ENCODE data around the gene SPTB. TPM values are rescaled to one million over a fixed set of nuclear protein-coding genes. Genes with fewer than 3 reads are reported as not detected.

SPTB gene
- total RNA-seq, 1 experiment from 2014 or later, result 2.3 TPM

DNA sequence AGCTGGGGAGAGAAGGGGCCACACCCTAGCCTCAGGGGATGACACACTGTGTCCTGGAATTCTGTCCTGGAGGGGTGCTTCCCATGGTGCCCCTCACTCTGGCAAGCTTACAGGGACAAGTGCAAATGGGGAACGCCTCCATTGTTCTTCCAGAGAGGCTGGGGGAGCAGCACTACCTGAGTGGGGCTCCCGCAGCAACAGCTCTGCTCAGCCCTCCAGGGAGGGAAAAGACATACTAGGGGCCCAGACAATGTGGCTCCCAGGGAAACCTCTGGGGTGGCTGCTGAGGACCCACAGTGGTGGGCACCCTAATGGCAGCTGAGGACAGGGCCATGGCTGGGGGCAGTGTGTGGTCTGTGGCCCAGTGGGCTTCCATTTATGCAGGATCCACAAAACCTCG, 106.1 kb downstream of the SPTB start:
- ChIA-PET CTCF (interaction anchor here (0.5 to 1.6 kb wide), 3 partner anchors 69 to 137 kb away, joined by 6 read pairs; partner anchors contain the start of gene PLEKHG3), POLR2A (ENCODE audit: unreplicated experiment) (interaction anchor here (0.6 kb wide), 1 partner anchor 145 kb away, joined by 4 read pairs; no protein-coding TSS in a partner anchor)
- no peak for ATAC-seq
- TF ChIP-seq EZH2 (IDR thresholded peaks at IDR 0.05; ENCODE audit: low read length, unreplicated experiment) (no peak), EZH2phosphoT487 (IDR thresholded peaks at IDR 0.05; ENCODE audit: borderline replicate concordance, low read length) (no peak)
- TF ChIP-seq, protein P1, sequence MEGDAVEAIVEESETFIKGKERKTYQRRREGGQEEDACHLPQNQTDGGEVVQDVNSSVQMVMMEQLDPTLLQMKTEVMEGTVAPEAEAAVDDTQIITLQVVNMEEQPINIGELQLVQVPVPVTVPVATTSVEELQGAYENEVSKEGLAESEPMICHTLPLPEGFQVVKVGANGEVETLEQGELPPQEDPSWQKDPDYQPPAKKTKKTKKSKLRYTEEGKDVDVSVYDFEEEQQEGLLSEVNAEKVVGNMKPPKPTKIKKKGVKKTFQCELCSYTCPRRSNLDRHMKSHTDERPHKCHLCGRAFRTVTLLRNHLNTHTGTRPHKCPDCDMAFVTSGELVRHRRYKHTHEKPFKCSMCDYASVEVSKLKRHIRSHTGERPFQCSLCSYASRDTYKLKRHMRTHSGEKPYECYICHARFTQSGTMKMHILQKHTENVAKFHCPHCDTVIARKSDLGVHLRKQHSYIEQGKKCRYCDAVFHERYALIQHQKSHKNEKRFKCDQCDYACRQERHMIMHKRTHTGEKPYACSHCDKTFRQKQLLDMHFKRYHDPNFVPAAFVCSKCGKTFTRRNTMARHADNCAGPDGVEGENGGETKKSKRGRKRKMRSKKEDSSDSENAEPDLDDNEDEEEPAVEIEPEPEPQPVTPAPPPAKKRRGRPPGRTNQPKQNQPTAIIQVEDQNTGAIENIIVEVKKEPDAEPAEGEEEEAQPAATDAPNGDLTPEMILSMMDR (conservative IDR thresholded peaks at IDR 0.05; ENCODE audit: low read depth, low read length), result no peak
- H3K9me3 ChIP-seq (ENCODE audit: low read length), result no peaks in the 10 kb centered on the region
- no peaks in the 10 kb centered on the region for H3K27me3 ChIP-seq (ENCODE audit: low read length)
- intact Hi-C loops (cut with micrococcal nuclease), result no loop called here
- DNase-seq, result peak; percentile 12
- H3K36me3 ChIP-seq (ENCODE audit: low read depth, low read length), result no peaks in the 10 kb centered on the region
- no TSS peak for BruUV-seq (replicated peaks)
- no peak overlapping the region for H3K4me2 ChIP-seq (ENCODE audit: low read length)
- H3K9ac ChIP-seq (ENCODE audit: low read length), result no peak overlapping the region
- no peak overlapping the region for H3K27ac ChIP-seq (ENCODE audit: low read length)
- H2AFZ ChIP-seq (ENCODE audit: low read length), result no peak overlapping the region
- no peaks in the 10 kb centered on the region for H3K9me2 ChIP-seq (replicated peaks; ENCODE audit: low read length)
- no peaks in the 10 kb centered on the region for H3K79me2 ChIP-seq (ENCODE audit: low read length)
- no peaks in the 10 kb centered on the region for H3K4me1 ChIP-seq (ENCODE audit: insufficient read depth, low read length)
- H4K20me1 ChIP-seq (ENCODE audit: low read length), result no peaks in the 10 kb centered on the region
- H3K4me3 ChIP-seq (ENCODE audit: low read length), result no peak overlapping the region
- no peaks in the 10 kb centered on the region for H3F3A ChIP-seq (ENCODE audit: low read length, unreplicated experiment)

DNA sequence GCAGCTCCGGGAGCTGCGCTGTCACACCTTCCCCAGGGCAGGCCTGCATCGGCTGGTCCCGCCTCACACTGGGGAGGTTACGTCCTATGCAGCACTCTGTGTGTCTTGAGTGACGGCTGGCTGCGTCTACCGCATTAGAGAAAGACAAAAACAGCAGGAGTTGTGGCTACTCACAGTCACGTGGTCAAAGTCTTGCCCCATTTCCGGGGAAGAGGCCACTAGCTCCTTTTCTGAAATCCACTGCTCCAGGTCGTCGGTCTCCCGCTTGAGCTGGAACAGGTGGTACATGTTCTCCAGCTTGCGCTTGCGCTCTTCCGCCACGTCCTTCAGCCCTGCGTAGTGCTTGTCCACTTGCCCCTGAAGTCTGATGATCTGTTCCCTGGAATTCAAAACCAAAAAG, 106.7 kb downstream of the SPTB start:
- H3F3A ChIP-seq (ENCODE audit: low read length, unreplicated experiment), result no peaks in the 10 kb centered on the region
- H4K20me1 ChIP-seq (ENCODE audit: low read length), result no peaks in the 10 kb centered on the region
- H3K9me3 ChIP-seq (ENCODE audit: low read length), result no peaks in the 10 kb centered on the region
- ChIA-PET CTCF (interaction anchor here (0.5 to 1.6 kb wide), 8 partner anchors 11 to 138 kb away, joined by 3 to 10 read pairs (median 6); no protein-coding TSS in a partner anchor), POLR2A (ENCODE audit: unreplicated experiment) (no interaction called here)
- H3K27me3 ChIP-seq (ENCODE audit: low read length), result no peaks in the 10 kb centered on the region
- no peaks in the 10 kb centered on the region for H3K9me2 ChIP-seq (replicated peaks; ENCODE audit: low read length)
- no peak overlapping the region for H3K27ac ChIP-seq (ENCODE audit: low read length)
- no peak overlapping the region for H3K4me3 ChIP-seq (ENCODE audit: low read length)
- H3K79me2 ChIP-seq (ENCODE audit: low read length), result no peaks in the 10 kb centered on the region
- no peaks in the 10 kb centered on the region for H3K4me1 ChIP-seq (ENCODE audit: insufficient read depth, low read length)
- no peak overlapping the region for H3K4me2 ChIP-seq (ENCODE audit: low read length)
- ATAC-seq (no peak), DNase-seq (no peak)
- no peak overlapping the region for H2AFZ ChIP-seq (ENCODE audit: low read length)
- intact Hi-C loops (cut with micrococcal nuclease), result no loop called here
- H3K36me3 ChIP-seq (ENCODE audit: low read depth, low read length), result no peaks in the 10 kb centered on the region
- BruUV-seq (replicated peaks), result no TSS peak
- no peak for TF ChIP-seq EZH2 (IDR thresholded peaks at IDR 0.05; ENCODE audit: low read length, unreplicated experiment)
- TF ChIP-seq, protein P1 (conservative IDR thresholded peaks at IDR 0.05; ENCODE audit: low read depth, low read length), result no peak
- no peak for TF ChIP-seq EZH2phosphoT487 (IDR thresholded peaks at IDR 0.05; ENCODE audit: borderline replicate concordance, low read length)
- no peak overlapping the region for H3K9ac ChIP-seq (ENCODE audit: low read length)

DNA sequence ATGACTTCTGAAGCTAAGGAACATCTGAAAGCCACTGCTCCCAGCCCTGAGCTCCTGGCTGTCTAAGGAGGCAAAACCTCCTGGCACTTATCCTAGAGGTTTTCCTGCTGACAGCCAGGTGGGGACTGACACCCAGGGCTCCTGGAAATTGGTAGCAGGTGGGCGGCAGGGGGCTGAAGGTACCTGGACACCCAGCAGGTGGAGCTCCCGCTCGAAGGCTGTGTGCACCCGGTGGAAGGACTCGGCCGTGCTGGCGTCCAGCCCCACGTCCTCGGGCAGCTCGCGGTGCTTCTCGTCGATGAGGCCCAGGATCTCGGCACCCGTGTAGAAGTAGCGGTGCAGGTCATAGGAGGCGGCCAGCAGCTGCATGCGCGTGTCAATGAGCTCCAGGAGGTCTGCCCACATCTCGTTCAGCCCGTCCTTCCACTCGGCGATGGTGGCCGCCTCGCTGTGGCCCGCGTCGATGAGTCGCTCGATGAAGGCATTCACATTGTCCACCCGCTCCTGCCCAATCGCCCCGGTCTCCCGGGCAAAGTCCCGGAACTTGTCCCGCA, 107.2 kb downstream of the SPTB start:
- Histone ChIP-seq H3K9me3 (ENCODE audit: low read length) (no peaks in the 10 kb centered on the region), H3K4me3 (ENCODE audit: low read length) (no peak overlapping the region), H3K4me2 (ENCODE audit: low read length) (no peak overlapping the region), H3K27ac (ENCODE audit: low read length) (no peak overlapping the region), H2AFZ (ENCODE audit: low read length) (no peak overlapping the region), H4K20me1 (ENCODE audit: low read length) (no peaks in the 10 kb centered on the region), H3K27me3 (ENCODE audit: low read length) (no peaks in the 10 kb centered on the region), H3K79me2 (ENCODE audit: low read length) (no peaks in the 10 kb centered on the region), H3K36me3 (ENCODE audit: low read depth, low read length) (no peaks in the 10 kb centered on the region), H3K4me1 (ENCODE audit: insufficient read depth, low read length) (no peaks in the 10 kb centered on the region), H3K9me2 (replicated peaks; ENCODE audit: low read length) (no peaks in the 10 kb centered on the region), H3F3A (ENCODE audit: low read length, unreplicated experiment) (no peaks in the 10 kb centered on the region), H3K9ac (ENCODE audit: low read length) (no peak overlapping the region)
- intact Hi-C loops (cut with micrococcal nuclease), result no loop called here
- no TSS peak for BruUV-seq (replicated peaks)
- ChIA-PET POLR2A (ENCODE audit: unreplicated experiment) (no interaction called here), CTCF (interaction anchor here (0.5 to 1.6 kb wide), 9 partner anchors 10 to 138 kb away, joined by 3 to 10 read pairs (median 5); no protein-coding TSS in a partner anchor)
- TF ChIP-seq EZH2phosphoT487 (IDR thresholded peaks at IDR 0.05; ENCODE audit: borderline replicate concordance, low read length) (no peak), EZH2 (IDR thresholded peaks at IDR 0.05; ENCODE audit: low read length, unreplicated experiment) (no peak)
- TF ChIP-seq, protein P1 (conservative IDR thresholded peaks at IDR 0.05; ENCODE audit: low read depth, low read length), result peak; percentile 45
- ATAC-seq (peak; percentile 63), DNase-seq (no peak)

All from PC-3 (cell line).